Effector memory CD4-positive, alpha-beta T cell (primary cell): ENCODE data around the gene SLC22A12.

Experiments used
- DNase-seq, 3 donors: peaks; one replicate each; pipeline ENCODE4 v3.0.0-alpha.2; 2020
- H3K27ac ChIP-seq: 2 replicates; pipeline ENCODE4 v1.7.0; 2013; ENCODE audit warnings: mild to moderate bottlenecking, low read length, moderate library complexity; ENCODE audit not compliant: insufficient read depth, poor library complexity, severe bottlenecking
- H3K27me3 ChIP-seq: replicated peaks from 2 replicates; pipeline ENCODE4 v1.7.0; 2013; ENCODE audit warnings: mild to moderate bottlenecking, low read length; ENCODE audit not compliant: insufficient read depth, control insufficient read depth, poor library complexity, severe bottlenecking
- H3K36me3 ChIP-seq: 2 replicates; pipeline ENCODE4 v1.7.0; 2013; ENCODE audit warnings: mild to moderate bottlenecking, low read length, moderate library complexity; ENCODE audit not compliant: control insufficient read depth, insufficient read depth
- H3K4me1 ChIP-seq: 2 replicates; pipeline ENCODE4 v1.7.0; 2013; ENCODE audit warnings: low read length, mild to moderate bottlenecking; ENCODE audit not compliant: control insufficient read depth, insufficient read depth, poor library complexity, severe bottlenecking
- H3K4me3 ChIP-seq: 2 replicates; pipeline ENCODE4 v1.7.0; 2013; ENCODE audit warnings: low read length, low read depth, mild to moderate bottlenecking; ENCODE audit not compliant: insufficient read depth, poor library complexity, severe bottlenecking
- H3K9me3 ChIP-seq: 2 replicates; pipeline ENCODE4 v1.7.0; 2013; ENCODE audit warnings: mild to moderate bottlenecking, low read length, moderate library complexity; ENCODE audit not compliant: control insufficient read depth

The SLC22A12 gene

GRCh38 chr11:64624883-64625481, 34.0 kb downstream of the SLC22A12 start:
- no peak for DNase-seq
- Histone ChIP-seq H3K27me3 (no peaks in the 10 kb centered on the region), H3K36me3 (no peaks in the 10 kb centered on the region), H3K4me1 (no peaks in the 10 kb centered on the region), H3K4me3 (no peak overlapping the region), H3K9me3 (no peaks in the 10 kb centered on the region), H3K27ac (no peak overlapping the region)

DNA sequence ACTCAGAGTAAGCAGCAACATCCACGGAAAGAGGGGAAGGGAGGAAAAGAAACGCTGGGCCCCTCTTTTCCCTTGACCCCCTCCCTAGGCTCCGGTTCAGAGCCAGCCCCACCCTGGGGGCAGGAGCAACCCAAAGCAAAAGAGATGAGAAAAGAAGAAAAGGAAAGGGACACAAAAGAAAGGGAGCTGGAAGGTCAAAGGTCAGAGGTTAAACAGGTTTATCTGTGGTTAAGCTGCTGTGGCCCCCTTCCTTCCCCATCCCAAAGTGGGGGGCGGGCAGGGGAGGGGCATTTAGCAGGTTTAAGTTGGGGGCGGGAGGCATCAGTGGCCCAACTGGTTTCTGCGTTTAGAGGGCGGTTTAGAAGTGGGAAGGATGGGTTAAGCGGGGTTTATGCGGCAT, 35.6 kb downstream of the SLC22A12 start:
- Histone ChIP-seq H3K36me3 (no peaks in the 10 kb centered on the region), H3K4me3 (no peak overlapping the region), H3K27ac (no peak overlapping the region), H3K4me1 (no peaks in the 10 kb centered on the region), H3K27me3 (no peaks in the 10 kb centered on the region), H3K9me3 (no peaks in the 10 kb centered on the region)
- no peak for DNase-seq

DNA sequence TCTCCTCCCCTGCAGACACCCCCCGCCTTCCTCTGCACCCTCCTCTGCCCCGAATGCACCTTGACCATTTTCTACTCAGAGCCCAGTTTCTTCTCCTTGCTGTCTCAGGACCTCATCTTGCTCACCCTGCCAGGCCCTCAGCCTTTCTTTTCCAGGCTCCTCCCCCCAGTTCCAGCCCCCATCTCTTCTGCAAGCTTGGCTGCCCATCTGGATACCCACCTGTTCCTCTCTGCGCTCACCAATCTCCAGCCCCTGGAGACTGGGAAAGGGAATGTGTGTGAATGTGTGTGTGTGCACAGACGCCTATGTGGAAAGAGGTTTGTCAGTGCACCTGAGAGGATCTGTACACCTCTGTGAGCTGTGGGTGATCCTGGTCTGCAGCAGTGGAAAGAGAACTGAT, 36.4 kb downstream of the SLC22A12 start:
- Histone ChIP-seq H3K4me3 (no peak overlapping the region), H3K4me1 (no peaks in the 10 kb centered on the region), H3K27ac (no peak overlapping the region), H3K27me3 (no peaks in the 10 kb centered on the region), H3K36me3 (no peaks in the 10 kb centered on the region), H3K9me3 (no peaks in the 10 kb centered on the region)
- DNase-seq, result no peak

- DNase-seq, result no peak
Observed at GRCh38 chr11:64628596-64628995, 37.6 kb downstream of the SLC22A12 start.

GRCh38 chr11:64629103-64629502, 38.1 kb downstream of the SLC22A12 start:
- no peak overlapping the region for H3K4me3 ChIP-seq
- DNase-seq, result no peak

More at GRCh38 chr11:64628596-64628995, 37.6 kb downstream of the SLC22A12 start:
- no peaks in the 10 kb centered on the region for H3K27me3 ChIP-seq
- no peaks in the 10 kb centered on the region for H3K9me3 ChIP-seq
- no peak overlapping the region for H3K27ac ChIP-seq
- H3K4me1 ChIP-seq, result no peaks in the 10 kb centered on the region
- no peak overlapping the region for H3K4me3 ChIP-seq
- H3K36me3 ChIP-seq, result no peaks in the 10 kb centered on the region

GRCh38 chr11:64629796-64630562, 39.0 kb downstream of the SLC22A12 start:
- Histone ChIP-seq H3K36me3 (no peaks in the 10 kb centered on the region), H3K4me3 (no peak overlapping the region), H3K9me3 (no peaks in the 10 kb centered on the region), H3K4me1 (no peaks in the 10 kb centered on the region), H3K27me3 (no peaks in the 10 kb centered on the region), H3K27ac (no peak overlapping the region)
- no peak for DNase-seq

More at GRCh38 chr11:64629103-64629502, 38.1 kb downstream of the SLC22A12 start:
- no peaks in the 10 kb centered on the region for H3K36me3 ChIP-seq
- no peaks in the 10 kb centered on the region for H3K9me3 ChIP-seq
- H3K27ac ChIP-seq, result no peak overlapping the region
- H3K4me1 ChIP-seq, result no peaks in the 10 kb centered on the region
- H3K27me3 ChIP-seq, result no peaks in the 10 kb centered on the region

DNA sequence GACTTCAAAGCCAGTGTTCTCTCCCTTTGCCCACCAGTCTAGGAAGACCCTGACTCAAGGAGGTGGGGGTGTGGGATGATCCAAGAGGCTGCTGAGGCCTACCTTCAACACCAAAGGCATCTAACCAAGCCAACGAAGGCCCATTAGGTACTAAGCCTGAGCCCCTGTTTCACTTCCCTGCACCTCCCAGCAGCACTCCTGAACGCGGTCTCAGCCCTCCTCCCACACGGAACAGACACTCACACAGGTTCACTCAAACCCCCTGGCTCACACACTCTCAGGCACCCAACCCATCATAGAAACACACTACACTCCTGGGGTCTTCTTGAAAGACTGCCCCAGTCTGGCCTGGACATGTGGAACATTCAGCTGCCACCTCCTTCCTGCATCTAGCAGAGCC, 40.7 kb downstream of the SLC22A12 start:
- H3K4me3 ChIP-seq, result no peak overlapping the region
- no peak overlapping the region for H3K27ac ChIP-seq
- H3K27me3 ChIP-seq, result no peaks in the 10 kb centered on the region
- H3K9me3 ChIP-seq, result no peaks in the 10 kb centered on the region
- no peak for DNase-seq
- no peaks in the 10 kb centered on the region for H3K4me1 ChIP-seq
- H3K36me3 ChIP-seq, result no peaks in the 10 kb centered on the region

DNA sequence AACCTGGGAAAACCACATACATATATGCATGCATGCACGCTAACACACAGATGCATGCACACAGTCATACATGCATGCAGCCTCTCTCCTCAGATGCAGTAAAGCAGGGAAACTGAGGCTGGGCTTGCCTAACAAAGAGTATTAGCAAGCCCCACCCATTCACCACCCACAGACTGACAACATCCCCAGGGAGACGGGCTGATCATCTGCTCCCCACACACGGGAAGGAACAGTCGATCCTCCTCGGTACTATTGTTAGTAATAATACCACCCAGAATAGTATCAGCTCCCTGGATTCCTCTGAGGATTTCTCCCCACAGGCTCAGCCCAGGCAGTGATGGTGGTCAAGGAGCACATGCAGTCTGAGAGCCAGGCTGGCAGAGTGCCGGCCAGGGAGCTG, 41.2 kb downstream of the SLC22A12 start:
- DNase-seq, result no peak
- Histone ChIP-seq H3K27me3 (no peaks in the 10 kb centered on the region), H3K4me3 (no peak overlapping the region), H3K4me1 (no peaks in the 10 kb centered on the region), H3K36me3 (no peaks in the 10 kb centered on the region), H3K9me3 (no peaks in the 10 kb centered on the region), H3K27ac (no peak overlapping the region)

GRCh38 chr11:64632654-64633053, 41.6 kb downstream of the SLC22A12 start:
- Histone ChIP-seq H3K4me1 (no peaks in the 10 kb centered on the region), H3K36me3 (no peaks in the 10 kb centered on the region), H3K4me3 (no peak overlapping the region), H3K9me3 (no peaks in the 10 kb centered on the region), H3K27ac (no peak overlapping the region), H3K27me3 (no peaks in the 10 kb centered on the region)
- DNase-seq, result no peak

- Histone ChIP-seq H3K27me3 (no peaks in the 10 kb centered on the region), H3K27ac (no peak overlapping the region), H3K36me3 (no peaks in the 10 kb centered on the region), H3K4me1 (no peaks in the 10 kb centered on the region), H3K9me3 (no peaks in the 10 kb centered on the region), H3K4me3 (no peak overlapping the region)
- no peak for DNase-seq
Observed at GRCh38 chr11:64633555-64634159, 42.6 kb downstream of the SLC22A12 start.
